Measurements from ENCODE around the gene TMEM72.

Gene TMEM72

DNA sequence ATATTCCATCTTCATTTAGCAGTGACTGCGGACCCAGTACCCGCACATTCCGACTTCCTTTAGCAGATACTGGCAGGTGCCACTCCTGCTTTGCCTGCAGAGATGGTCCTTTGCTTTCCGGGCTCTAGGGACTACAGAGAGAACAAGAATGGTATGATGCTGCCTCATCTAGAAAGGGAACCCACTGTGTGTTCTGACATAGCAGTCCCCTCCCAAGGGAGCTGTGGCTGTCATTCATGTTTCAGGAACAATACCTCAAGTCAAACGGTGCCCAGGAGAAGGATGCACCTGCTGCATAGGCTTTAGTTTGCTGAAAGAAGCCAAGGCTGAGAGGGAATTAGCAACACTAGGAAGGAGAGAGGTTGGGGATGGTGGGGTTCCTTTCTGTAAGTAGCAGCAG lies 15.9 kb upstream of the TMEM72 start:
- TF ChIP-seq, protein P1, sequence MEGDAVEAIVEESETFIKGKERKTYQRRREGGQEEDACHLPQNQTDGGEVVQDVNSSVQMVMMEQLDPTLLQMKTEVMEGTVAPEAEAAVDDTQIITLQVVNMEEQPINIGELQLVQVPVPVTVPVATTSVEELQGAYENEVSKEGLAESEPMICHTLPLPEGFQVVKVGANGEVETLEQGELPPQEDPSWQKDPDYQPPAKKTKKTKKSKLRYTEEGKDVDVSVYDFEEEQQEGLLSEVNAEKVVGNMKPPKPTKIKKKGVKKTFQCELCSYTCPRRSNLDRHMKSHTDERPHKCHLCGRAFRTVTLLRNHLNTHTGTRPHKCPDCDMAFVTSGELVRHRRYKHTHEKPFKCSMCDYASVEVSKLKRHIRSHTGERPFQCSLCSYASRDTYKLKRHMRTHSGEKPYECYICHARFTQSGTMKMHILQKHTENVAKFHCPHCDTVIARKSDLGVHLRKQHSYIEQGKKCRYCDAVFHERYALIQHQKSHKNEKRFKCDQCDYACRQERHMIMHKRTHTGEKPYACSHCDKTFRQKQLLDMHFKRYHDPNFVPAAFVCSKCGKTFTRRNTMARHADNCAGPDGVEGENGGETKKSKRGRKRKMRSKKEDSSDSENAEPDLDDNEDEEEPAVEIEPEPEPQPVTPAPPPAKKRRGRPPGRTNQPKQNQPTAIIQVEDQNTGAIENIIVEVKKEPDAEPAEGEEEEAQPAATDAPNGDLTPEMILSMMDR (IDR thresholded peaks at IDR 0.05; ENCODE audit: insufficient read depth, low read depth, low read length, missing control alignments) = no peak
- H3K4me3 ChIP-seq (ENCODE audit: low read depth, low read length) = no peak overlapping the region
- peak; percentile 20 for DNase-seq (ENCODE audit: low read depth)

DNA sequence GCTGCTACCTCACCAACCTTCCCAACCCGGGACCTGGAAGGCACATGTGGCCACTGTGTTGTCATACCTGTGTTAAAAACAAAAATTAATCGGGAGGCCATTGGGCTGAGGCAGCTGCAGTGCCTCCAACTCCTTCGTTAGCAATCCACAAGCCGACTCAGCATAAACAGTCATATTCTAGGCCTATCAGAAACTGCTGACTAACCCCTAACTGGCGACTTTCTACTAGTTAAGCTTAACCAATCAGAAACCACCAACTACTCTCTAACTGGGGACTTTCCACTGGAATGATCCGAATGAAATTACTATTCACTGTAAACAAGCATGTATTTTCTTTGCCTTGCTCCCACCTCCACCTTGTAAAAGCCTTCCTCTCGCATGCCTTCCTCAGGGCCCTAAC lies 14.1 kb upstream of the TMEM72 start:
- no peak overlapping the region for H3K4me3 ChIP-seq (ENCODE audit: low read depth, low read length)
- DNase-seq (ENCODE audit: low read depth) = no peak
- TF ChIP-seq, protein P1 (IDR thresholded peaks at IDR 0.05; ENCODE audit: insufficient read depth, low read depth, low read length, missing control alignments) = no peak

DNA sequence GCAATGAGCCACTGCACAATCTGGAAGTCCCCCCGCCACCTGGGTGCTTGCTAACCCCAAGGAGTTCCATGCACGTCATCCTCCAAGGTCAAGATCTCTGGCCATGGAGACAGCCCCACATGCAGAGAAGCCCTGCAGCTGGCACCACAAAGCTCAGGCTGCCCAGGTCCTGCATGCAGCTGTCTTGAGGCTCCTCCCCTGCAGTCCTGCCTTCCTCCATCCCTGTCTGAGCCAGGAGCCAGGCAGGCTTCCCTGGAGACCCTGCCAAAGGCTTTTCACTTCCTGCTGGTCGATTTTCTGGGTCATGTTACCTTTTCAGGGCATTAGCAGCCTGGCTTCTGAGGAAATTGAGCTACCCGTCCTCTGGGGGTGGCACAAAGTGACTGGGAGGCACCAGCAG lies 12.5 kb upstream of the TMEM72 start:
- TF ChIP-seq, protein P1 (IDR thresholded peaks at IDR 0.05; ENCODE audit: insufficient read depth, low read depth, low read length, missing control alignments) = no peak
- DNase-seq (ENCODE audit: low read depth) = no peak
- H3K4me3 ChIP-seq (ENCODE audit: low read depth, low read length) = no peak overlapping the region

DNA sequence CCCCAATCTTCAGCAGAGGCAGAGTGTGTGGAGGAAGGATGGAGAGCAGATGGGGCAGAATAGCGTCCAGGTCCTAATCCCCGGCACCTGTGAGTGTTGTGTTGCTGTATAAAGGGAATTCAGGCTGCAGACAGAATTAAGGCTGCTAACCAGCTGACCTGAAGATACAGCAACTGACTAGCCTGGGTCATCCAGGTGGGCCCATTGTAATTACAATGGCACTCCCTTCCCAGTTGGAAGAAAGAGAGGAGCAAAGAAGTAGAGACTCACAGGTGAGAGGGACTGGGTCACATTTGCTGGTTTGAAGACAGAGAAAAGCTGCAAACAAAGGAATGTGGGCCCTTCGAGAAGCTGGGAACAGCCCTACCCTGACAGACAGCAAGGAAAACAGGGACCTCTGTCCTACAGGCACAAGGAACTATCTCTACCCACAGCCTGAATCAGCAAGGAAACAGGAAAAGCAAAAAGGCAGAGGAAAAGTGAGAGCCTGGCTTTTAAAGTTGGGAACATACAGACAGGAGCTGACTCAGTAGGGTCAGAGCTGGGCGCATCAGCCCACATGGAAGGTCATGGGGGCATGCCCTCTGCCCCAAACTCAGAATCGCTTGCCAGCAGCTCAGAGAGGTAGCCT lies 11.6 kb upstream of the TMEM72 start:
- TF ChIP-seq, protein P1 (IDR thresholded peaks at IDR 0.05; ENCODE audit: insufficient read depth, low read depth, low read length, missing control alignments) = no peak
- DNase-seq (ENCODE audit: low read depth) = no peak
- no peak overlapping the region for H3K4me3 ChIP-seq (ENCODE audit: low read depth, low read length)

DNA sequence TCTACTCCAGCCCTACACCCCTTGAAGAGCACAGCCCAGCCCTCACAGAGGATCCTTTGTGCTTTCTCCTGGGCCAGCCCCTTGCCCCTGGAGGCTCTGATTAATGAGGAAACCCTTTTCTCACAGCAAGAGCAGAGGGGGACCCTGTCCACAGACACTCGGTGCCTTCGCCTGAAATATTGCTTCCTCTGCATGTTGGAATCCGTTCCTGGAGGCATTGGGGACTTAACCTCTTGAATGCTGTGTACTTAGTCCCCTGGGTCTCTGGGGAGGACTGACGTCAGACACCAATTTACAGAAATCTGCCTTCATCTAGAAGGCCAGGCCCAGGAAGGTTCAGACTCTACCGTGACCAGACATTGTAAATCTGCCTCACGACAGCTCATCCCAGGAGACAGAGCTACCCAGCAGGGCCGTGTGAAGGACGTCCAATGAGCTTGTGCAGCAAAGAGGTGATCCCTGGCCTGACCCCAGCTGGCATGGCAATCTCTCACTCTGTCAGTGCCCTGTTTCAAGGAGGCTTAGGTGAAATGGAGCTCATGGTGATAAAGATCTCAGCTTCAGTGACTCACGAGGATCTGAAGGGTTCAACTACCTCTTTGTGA lies 8.1 kb upstream of the TMEM72 start:
- H3K4me3 ChIP-seq (ENCODE audit: low read depth, low read length) = no peak overlapping the region
- DNase-seq (ENCODE audit: low read depth) = no peak
- TF ChIP-seq, protein P1 (IDR thresholded peaks at IDR 0.05; ENCODE audit: insufficient read depth, low read depth, low read length, missing control alignments) = no peak

DNA sequence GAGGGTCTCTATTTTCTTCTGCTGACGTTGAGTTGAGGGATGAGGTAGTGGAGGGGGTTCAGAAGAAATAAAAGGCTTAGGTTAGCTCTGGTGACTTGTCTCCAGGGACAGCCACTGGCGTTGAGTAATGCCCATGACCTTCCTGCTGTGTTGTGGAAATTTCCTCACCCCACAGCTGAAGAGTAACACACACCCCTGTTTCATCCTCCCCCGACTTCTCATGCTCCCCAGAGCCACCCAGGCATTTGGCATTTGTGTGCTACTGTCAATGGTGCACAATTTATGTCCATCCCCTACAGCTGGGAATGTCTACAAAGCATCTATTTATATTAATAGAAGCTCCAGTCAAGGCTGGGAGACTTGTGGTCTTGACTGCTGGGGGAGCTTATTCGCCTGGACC lies 4.7 kb upstream of the TMEM72 start:
- TF ChIP-seq, protein P1 (IDR thresholded peaks at IDR 0.05; ENCODE audit: insufficient read depth, low read depth, low read length, missing control alignments) = no peak

DNA sequence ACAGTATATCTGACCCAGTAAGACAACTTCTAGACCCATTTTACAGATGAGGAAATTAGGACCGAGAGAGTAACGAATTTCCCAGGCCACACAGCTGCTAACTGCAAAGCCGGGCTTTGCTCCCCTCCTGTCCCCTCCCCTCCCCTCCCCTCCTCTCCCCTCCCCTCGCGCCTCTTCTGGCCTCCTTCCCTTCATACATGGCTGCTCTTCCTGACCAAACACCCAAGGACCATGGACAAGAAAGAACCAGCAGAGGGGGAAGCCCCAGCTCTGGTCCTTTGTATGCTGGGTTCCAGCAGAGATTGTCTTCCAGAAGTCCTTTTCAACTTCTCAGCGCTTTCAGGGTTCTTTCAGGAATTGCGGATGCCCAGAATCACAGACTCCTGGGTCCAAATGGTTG lies 3.6 kb upstream of the TMEM72 start:
- TF ChIP-seq, protein P1 (IDR thresholded peaks at IDR 0.05; ENCODE audit: insufficient read depth, low read depth, low read length, missing control alignments) = no peak
- DNase-seq (ENCODE audit: low read depth) = no peak
- no peak overlapping the region for H3K4me3 ChIP-seq (ENCODE audit: low read depth, low read length)

More for the DNA sequence above, 4.7 kb upstream of the TMEM72 start:
- DNase-seq (ENCODE audit: low read depth) = no peak
- no peak overlapping the region for H3K4me3 ChIP-seq (ENCODE audit: low read depth, low read length)

Data from GM12865 (cell line).